UCSD-AML1 (cell line): ENCODE results near the gene CD27.
"Not testable (repeated sequence)": the region's sequence is repeated elsewhere in the genome, so short reads cannot be mapped to it uniquely, and the experiment has no call there.

ENCODE experiments used
- DNase-seq: peaks from one replicate; lab custom pipeline; 2025; ENCODE audit not compliant: unreplicated experiment; lab: John Stamatoyannopoulos, UW

Gene CD27

GRCh38 chr12:6478416-6478815 lies 33.7 kb downstream of the CD27 start:
- no peak for DNase-seq

DNA sequence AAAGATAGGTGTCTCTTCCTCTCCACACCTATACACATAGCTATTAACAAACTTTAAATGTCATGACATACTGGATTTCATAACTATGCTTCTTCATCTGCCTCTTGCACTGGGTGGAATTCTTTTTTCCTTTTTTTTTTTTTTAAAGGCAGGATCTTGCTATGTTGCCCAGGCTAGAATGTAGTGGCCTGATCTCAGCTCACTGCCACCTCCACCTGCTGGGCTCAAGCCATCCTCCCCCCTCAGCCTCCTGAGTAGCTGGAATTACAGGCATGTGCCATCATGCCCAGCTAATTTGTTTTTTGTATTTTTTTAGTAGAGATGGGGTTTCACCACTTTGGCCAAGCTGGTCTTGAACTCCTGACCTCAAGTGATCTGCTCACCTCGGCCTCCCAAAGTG lies 43.5 kb downstream of the CD27 start:
- no peak for DNase-seq

GRCh38 chr12:6489449-6489848 lies 44.7 kb downstream of the CD27 start:
- no peak for DNase-seq

DNA sequence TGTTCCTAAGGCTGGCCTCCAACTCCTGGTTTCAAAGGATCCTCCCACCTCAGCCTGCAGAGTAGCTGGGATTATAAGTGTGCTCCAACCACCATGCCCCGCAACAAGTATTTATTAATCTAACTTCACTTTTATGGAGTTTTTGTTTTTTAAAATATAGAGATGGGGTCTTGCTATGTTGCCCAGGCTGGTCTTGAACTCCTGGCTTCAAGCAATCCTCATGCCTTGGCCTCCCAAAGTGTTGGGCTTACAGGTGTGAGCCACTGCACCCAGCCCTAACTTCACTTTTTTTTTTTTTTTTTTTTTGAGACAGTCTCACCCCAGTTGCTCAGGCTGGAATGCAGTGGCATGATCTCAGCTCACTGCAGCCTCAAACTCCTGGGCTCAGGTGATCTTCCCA lies 45.9 kb downstream of the CD27 start:
- not testable (repeated sequence) for DNase-seq

DNA sequence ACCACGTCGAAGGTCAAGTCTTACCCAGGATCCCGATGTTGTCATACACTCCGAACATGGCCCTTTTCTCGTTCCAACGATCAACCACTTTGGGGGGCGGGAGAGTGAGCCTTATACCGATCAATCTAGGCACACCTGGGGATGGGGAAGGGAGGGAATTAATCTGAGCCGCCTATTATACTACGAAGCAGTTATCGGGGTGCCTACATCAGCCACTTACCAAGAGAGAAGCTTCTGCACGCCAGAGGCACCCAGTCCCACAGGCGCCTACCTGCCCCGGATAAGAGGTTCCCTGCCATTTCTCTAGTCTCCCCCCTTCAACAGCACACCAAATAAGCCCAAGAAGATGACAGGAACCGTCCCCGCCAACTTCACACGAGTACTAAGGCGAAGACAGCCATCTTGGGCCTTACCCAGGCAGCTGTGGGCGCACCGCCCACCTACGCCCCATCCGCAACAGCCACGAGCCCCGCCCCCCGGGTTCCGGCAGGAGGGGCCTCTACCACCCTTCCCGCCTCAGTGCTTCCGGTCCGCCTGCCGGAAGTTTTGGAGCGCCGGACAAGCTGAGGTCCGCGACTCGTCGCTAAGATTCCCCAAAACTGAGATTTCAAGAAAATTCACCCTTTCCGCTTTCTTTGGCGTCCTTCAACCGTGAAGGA lies 48.2 kb downstream of the CD27 start, which contains the start of gene MRPL51:
Gene MRPL51 (minus strand): TSS at position 425 of the 659 bp plus-strand sequence. CDS start 126 bp downstream, at position 299.
- DNase-seq, result peak; percentile 96

- peak; percentile 95 for DNase-seq
Measured at GRCh38 chr12:6493497-6494257, 48.9 kb downstream of the CD27 start, which contains the start of gene NCAPD2. TSS of gene NCAPD2 (plus strand) at chr12:6494102. CDS start at chr12:6495099, 997 bp downstream.

DNA sequence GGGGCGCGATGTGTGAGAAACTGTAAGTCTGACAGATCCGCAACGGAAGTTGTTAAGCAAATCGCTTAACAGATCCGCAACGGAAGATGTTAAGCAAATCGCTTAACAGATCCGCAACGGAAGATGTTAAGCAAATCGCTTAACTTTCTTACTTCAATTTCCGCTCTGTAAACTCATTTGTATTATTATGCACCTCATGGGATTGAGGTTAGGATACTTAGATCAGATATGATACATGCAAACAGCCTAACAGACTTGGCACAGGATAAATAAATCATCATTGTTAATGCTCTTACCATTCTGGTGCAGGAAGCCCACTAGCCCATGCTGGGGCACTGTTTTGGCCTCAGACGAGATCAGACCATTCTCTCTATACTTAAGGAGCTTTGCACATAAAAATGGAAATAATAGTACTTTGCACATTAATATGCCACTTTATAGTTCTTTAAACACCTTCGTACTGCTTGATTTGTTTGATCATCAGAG lies 49.5 kb downstream of the CD27 start:
- no peak for DNase-seq

GRCh38 chr12:6494968-6495367 lies 50.2 kb downstream of the CD27 start:
- no peak for DNase-seq

DNA sequence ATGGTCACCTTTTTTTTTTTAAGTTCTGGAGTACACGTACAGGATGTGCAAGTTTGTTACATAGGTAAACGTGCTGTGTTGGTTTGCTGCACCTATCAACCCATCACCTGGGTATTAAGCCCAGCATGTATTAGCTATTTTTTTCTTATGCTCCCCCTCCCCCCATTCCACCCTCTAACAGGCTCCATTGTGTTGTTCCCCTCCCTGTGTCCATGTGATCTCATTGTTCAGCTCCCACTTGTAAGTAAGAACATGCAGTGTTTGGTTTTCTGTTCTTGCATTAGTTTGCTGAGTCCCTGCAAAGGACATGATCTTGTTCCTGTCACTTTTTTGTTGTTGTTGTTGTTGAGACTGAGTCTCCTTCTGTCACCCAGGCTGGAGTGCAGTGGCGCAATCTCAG lies 52.5 kb downstream of the CD27 start:
- not testable (repeated sequence) for DNase-seq

GRCh38 chr12:6500466-6500865 lies 55.7 kb downstream of the CD27 start:
- DNase-seq, result no peak
